Fibroblast of lung (primary cell): Measurements from ENCODE around the gene SYNE1. TPM values are rescaled to one million over a fixed set of nuclear protein-coding genes. Genes with fewer than 3 reads are reported as not detected.

Experiments used
- DNase-seq, 2 donors: peaks; one replicate each; pipeline versions ENCODE4 v3.0.0 to v3.0.0-alpha.2; 2010; ENCODE audit warnings: low read depth in 2 of 2
- H2AFZ ChIP-seq: 2 replicates; pipeline ENCODE4 v1.5.1; 2012; ENCODE audit warnings: low read length, control low read depth, inconsistent platforms
- H3K27ac ChIP-seq: 2 replicates; pipeline ENCODE4 v1.5.1; 2011; ENCODE audit warnings: low read length, control low read depth; ENCODE audit not compliant: insufficient read depth
- H3K27me3 ChIP-seq: 2 replicates; pipeline ENCODE4 v1.5.1; 2011; ENCODE audit warnings: mild to moderate bottlenecking, low read length; ENCODE audit not compliant: control insufficient read depth, insufficient read depth
- H3K36me3 ChIP-seq: 2 replicates; pipeline ENCODE4 v1.5.1; 2011; ENCODE audit warnings: low read length; ENCODE audit not compliant: control insufficient read depth, insufficient read depth
- H3K4me1 ChIP-seq: 2 replicates; pipeline ENCODE4 v1.5.1; 2011; ENCODE audit warnings: low read length; ENCODE audit not compliant: control insufficient read depth, insufficient read depth; ENCODE audit errors: extremely low read depth
- H3K4me2 ChIP-seq: 2 replicates; pipeline ENCODE4 v1.5.1; 2011; ENCODE audit warnings: low read length, control low read depth; ENCODE audit not compliant: insufficient read depth; ENCODE audit errors: extremely low read depth
- H3K4me3 ChIP-seq, 4 experiments: fragments of 200-600 bp in 1 of 4; sonication (generic) in 1 of 4; replicated peaks in 1 of 4; 2 replicates each; pipeline ENCODE4 v1.5.1; 2011 to 2016; ENCODE audit warnings: low read length in 4 of 4, low read depth in 3 of 4, mild to moderate bottlenecking in 3 of 4, control low read depth in 2 of 4, inconsistent platforms in 1 of 4, mixed read lengths in 1 of 4; ENCODE audit not compliant: insufficient read depth in 1 of 4; ENCODE audit errors: control extremely low read depth in 1 of 4
- H3K79me2 ChIP-seq: 2 replicates; pipeline ENCODE4 v1.5.1; 2012; ENCODE audit warnings: mild to moderate bottlenecking, low read length, inconsistent platforms; ENCODE audit not compliant: control insufficient read depth, insufficient read depth
- H3K9ac ChIP-seq: 2 replicates; pipeline ENCODE4 v1.5.1; 2011; ENCODE audit warnings: mild to moderate bottlenecking, low read length, control low read depth; ENCODE audit not compliant: insufficient read depth
- H3K9me3 ChIP-seq: 2 replicates; pipeline ENCODE4 v1.5.1; 2012; ENCODE audit warnings: low read depth, low read length; ENCODE audit not compliant: control insufficient read depth, insufficient read depth
- H4K20me1 ChIP-seq: 2 replicates; pipeline ENCODE4 v1.5.1; 2011; ENCODE audit warnings: low read length; ENCODE audit not compliant: control insufficient read depth, insufficient read depth; ENCODE audit errors: extremely low read depth
- CTCF ChIP-seq, 2 donors: IDR thresholded peaks in 1 of 2; conservative IDR thresholded peaks in 1 of 2; 1 replicate in 1 of 2; 2 replicates in 1 of 2; pipeline ENCODE4 v1.5.1; 2011 to 2012; ENCODE audit warnings: low read length in 2 of 2, control low read depth in 1 of 2, inconsistent platforms in 1 of 2, low read depth in 1 of 2, mild to moderate bottlenecking in 1 of 2
- EZH2 ChIP-seq: IDR thresholded peaks from 2 replicates; pipeline ENCODE4 v1.5.1; 2012; ENCODE audit warnings: low read length, control low read depth, mild to moderate bottlenecking; ENCODE audit errors: missing control alignments
- polyA plus RNA-seq, 2 donors: library from polyadenylated mRNA; depleted of rRNA in 1 of 2; stranded (reverse) in 1 of 2; unstranded in 1 of 2; fragments of >200 nt; gene quantifications; 2 replicates each; pipeline ENCODE4 v1.2.1, GENCODE V29; 2011 to 2012; ENCODE audit warnings: missing spikeins in 1 of 2
- total RNA-seq: library from RNA; depleted of rRNA; stranded (reverse); fragments of >200 nt; gene quantifications from 2 replicates; pipeline ENCODE4 v1.2.1, GENCODE V29; 2014

Gene SYNE1
- total and polyA plus RNA-seq, 2 donors (not counting 1 experiment from before 2014, with no cell fraction given): 21.7 to 219 TPM

- H3K4me1 ChIP-seq: no peaks in the 10 kb centered on the region
- TF ChIP-seq CTCF (conservative IDR thresholded peaks at IDR 0.05 in 1 of 2, IDR thresholded peaks at IDR 0.05 in 1 of 2; ENCODE audit: low read depth in 1 of 2, low read length in 2 of 2) (no peak), EZH2 (no peak)
- no peaks in the 10 kb centered on the region for H4K20me1 ChIP-seq
- no peak overlapping the region for H2AFZ ChIP-seq
- no peaks in the 10 kb centered on the region for H3K9me3 ChIP-seq
- no peak overlapping the region for H3K4me2 ChIP-seq
- H3K27ac ChIP-seq: no peak overlapping the region
- no peak overlapping the region for H3K9ac ChIP-seq
- H3K4me3 ChIP-seq: no peak overlapping the region
- H3K27me3 ChIP-seq: no peaks in the 10 kb centered on the region
- H3K79me2 ChIP-seq: no peaks in the 10 kb centered on the region
- DNase-seq: no peak
- H3K36me3 ChIP-seq: no peaks in the 10 kb centered on the region
Measured at GRCh38 chr6:152509916-152510315, 127.2 kb downstream of the SYNE1 start.

GRCh38 chr6:152508477-152508876, 128.7 kb downstream of the SYNE1 start:
- TF ChIP-seq EZH2 (no peak), CTCF (conservative IDR thresholded peaks at IDR 0.05 in 1 of 2, IDR thresholded peaks at IDR 0.05 in 1 of 2; ENCODE audit: low read depth in 1 of 2, low read length in 2 of 2) (no peak)
- H2AFZ ChIP-seq: no peak overlapping the region

GRCh38 chr6:152503546-152503945, 133.6 kb downstream of the SYNE1 start:
- DNase-seq: peak in 1 of 2 donors; percentile 8
- Histone ChIP-seq H3K27me3 (no peaks in the 10 kb centered on the region), H3K27ac (no peak overlapping the region), H3K4me3 (no peak overlapping the region), H4K20me1 (no peaks in the 10 kb centered on the region), H3K9ac (no peak overlapping the region), H2AFZ (no peak overlapping the region), H3K36me3 (no peaks in the 10 kb centered on the region), H3K4me2 (no peak overlapping the region), H3K4me1 (no peaks in the 10 kb centered on the region), H3K79me2 (no peaks in the 10 kb centered on the region), H3K9me3 (no peaks in the 10 kb centered on the region)
- TF ChIP-seq CTCF (conservative IDR thresholded peaks at IDR 0.05 in 1 of 2, IDR thresholded peaks at IDR 0.05 in 1 of 2; ENCODE audit: low read depth in 1 of 2, low read length in 2 of 2) (no peak), EZH2 (no peak)

More at GRCh38 chr6:152508477-152508876, 128.7 kb downstream of the SYNE1 start:
- H3K4me2 ChIP-seq: no peak overlapping the region
- no peak overlapping the region for H3K9ac ChIP-seq
- no peaks in the 10 kb centered on the region for H3K9me3 ChIP-seq
- H3K27me3 ChIP-seq: no peaks in the 10 kb centered on the region
- H4K20me1 ChIP-seq: no peaks in the 10 kb centered on the region
- no peak overlapping the region for H3K4me3 ChIP-seq
- H3K4me1 ChIP-seq: no peaks in the 10 kb centered on the region
- no peak overlapping the region for H3K27ac ChIP-seq
- H3K36me3 ChIP-seq: no peaks in the 10 kb centered on the region
- no peak for DNase-seq
- H3K79me2 ChIP-seq: no peaks in the 10 kb centered on the region
